ENCODE results near the gene CHL1. TPM values are rescaled to one million over a fixed set of nuclear protein-coding genes. Genes with fewer than 3 reads are reported as not detected.

CHL1 gene
- total RNA-seq, 1 donor: 3.6 TPM

DNA sequence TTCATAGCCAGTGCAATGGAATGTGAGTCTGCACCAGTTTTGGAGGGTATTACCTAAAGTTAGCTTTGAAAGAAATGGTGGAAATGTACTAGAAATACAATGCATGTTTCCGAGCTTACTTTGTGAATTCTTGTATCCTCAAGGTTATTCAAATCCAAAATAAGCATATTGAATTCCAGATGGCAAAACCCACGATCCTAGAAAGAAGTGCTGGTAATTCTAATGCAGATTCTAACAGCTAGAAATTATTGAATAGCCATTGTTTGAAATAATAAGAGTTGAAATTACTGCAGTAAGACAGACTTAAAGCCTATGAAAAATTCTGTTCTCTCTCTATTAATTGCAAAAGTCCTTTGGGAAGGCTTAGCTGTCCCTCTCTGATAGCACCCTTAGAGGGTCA is 258.4 kb downstream of the CHL1 start:
- Histone ChIP-seq H3K4me2 (ENCODE audit: insufficient read depth, low read length) (no peak overlapping the region), H3K79me2 (ENCODE audit: insufficient read depth, low read length) (no peaks in the 10 kb centered on the region), H2AFZ (ENCODE audit: low read length) (no peak overlapping the region), H3K27ac (ENCODE audit: low read depth, low read length) (no peak overlapping the region), H4K20me1 (ENCODE audit: insufficient read depth, low read length) (no peaks in the 10 kb centered on the region), H3K27me3 (ENCODE audit: insufficient read depth, low read length) (no peaks in the 10 kb centered on the region), H3K36me3 (ENCODE audit: insufficient read depth, low read length) (no peaks in the 10 kb centered on the region), H3K4me1 (ENCODE audit: insufficient read depth, low read length) (no peaks in the 10 kb centered on the region), H3K9me3 (ENCODE audit: low read depth, low read length) (peaks cover 7% of the 10 kb centered on the region), H3K4me3 (ENCODE audit: insufficient read depth, low read length) (no peak overlapping the region)
- TF ChIP-seq, protein P1, sequence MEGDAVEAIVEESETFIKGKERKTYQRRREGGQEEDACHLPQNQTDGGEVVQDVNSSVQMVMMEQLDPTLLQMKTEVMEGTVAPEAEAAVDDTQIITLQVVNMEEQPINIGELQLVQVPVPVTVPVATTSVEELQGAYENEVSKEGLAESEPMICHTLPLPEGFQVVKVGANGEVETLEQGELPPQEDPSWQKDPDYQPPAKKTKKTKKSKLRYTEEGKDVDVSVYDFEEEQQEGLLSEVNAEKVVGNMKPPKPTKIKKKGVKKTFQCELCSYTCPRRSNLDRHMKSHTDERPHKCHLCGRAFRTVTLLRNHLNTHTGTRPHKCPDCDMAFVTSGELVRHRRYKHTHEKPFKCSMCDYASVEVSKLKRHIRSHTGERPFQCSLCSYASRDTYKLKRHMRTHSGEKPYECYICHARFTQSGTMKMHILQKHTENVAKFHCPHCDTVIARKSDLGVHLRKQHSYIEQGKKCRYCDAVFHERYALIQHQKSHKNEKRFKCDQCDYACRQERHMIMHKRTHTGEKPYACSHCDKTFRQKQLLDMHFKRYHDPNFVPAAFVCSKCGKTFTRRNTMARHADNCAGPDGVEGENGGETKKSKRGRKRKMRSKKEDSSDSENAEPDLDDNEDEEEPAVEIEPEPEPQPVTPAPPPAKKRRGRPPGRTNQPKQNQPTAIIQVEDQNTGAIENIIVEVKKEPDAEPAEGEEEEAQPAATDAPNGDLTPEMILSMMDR (IDR thresholded peaks at IDR 0.05; ENCODE audit: extremely low read depth, low read depth, low read length): no peak
- no peak for DNase-seq (ENCODE audit: insufficient read length, low spot score, missing footprints)

GRCh38 chr3:458124-458523 is 261.6 kb downstream of the CHL1 start:
- no peak overlapping the region for H3K4me2 ChIP-seq (ENCODE audit: insufficient read depth, low read length)
- no peaks in the 10 kb centered on the region for H3K27me3 ChIP-seq (ENCODE audit: insufficient read depth, low read length)
- TF ChIP-seq, protein P1 (IDR thresholded peaks at IDR 0.05; ENCODE audit: extremely low read depth, low read depth, low read length): no peak
- peaks cover 6% of the 10 kb centered on the region for H3K9me3 ChIP-seq (ENCODE audit: low read depth, low read length)
- H3K4me3 ChIP-seq (ENCODE audit: insufficient read depth, low read length): no peak overlapping the region
- no peak overlapping the region for H3K27ac ChIP-seq (ENCODE audit: low read depth, low read length)
- H4K20me1 ChIP-seq (ENCODE audit: insufficient read depth, low read length): no peaks in the 10 kb centered on the region
- DNase-seq (ENCODE audit: insufficient read length, low spot score, missing footprints): no peak
- no peaks in the 10 kb centered on the region for H3K4me1 ChIP-seq (ENCODE audit: insufficient read depth, low read length)
- H2AFZ ChIP-seq (ENCODE audit: low read length): no peak overlapping the region
- H3K79me2 ChIP-seq (ENCODE audit: insufficient read depth, low read length): no peaks in the 10 kb centered on the region
- no peaks in the 10 kb centered on the region for H3K36me3 ChIP-seq (ENCODE audit: insufficient read depth, low read length)

DNA sequence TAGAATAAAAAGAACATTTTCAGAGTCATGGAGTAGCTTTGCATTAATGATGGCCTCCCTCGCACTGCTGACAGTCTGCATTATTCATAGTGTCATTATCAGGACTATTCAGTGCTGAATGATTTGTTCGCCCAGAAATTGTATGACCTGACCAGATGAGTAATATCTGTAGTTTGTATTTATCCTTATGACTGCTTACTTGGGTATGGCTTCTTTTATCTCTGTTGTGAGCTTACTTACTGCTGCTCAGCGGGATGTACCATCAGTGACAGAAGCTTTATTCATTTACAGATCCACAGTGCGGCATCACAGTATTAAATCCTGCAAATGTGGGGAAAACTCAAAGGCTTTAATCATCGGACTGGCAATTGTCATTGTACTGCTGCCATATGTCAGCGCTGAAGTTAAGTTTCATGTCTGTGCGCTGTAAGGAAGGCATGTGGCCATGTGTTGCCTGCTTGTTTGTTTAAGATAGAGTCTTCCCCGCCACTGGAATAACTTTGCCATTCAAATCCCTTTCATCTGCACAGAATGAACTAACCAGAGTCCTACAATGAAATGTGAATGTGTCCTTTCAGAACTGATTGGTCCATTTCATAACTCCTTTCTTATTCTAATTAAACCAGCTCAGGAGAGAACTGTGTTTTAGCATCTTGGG is 262.2 kb downstream of the CHL1 start:
- H3K36me3 ChIP-seq (ENCODE audit: insufficient read depth, low read length): no peaks in the 10 kb centered on the region
- H4K20me1 ChIP-seq (ENCODE audit: insufficient read depth, low read length): no peaks in the 10 kb centered on the region
- TF ChIP-seq, protein P1 (IDR thresholded peaks at IDR 0.05; ENCODE audit: extremely low read depth, low read depth, low read length): no peak
- no peak overlapping the region for H2AFZ ChIP-seq (ENCODE audit: low read length)
- H3K79me2 ChIP-seq (ENCODE audit: insufficient read depth, low read length): no peaks in the 10 kb centered on the region
- no peak overlapping the region for H3K4me2 ChIP-seq (ENCODE audit: insufficient read depth, low read length)
- no peaks in the 10 kb centered on the region for H3K27me3 ChIP-seq (ENCODE audit: insufficient read depth, low read length)
- no peak for DNase-seq (ENCODE audit: insufficient read length, low spot score, missing footprints)
- H3K9me3 ChIP-seq (ENCODE audit: low read depth, low read length): peaks cover 4% of the 10 kb centered on the region
- no peak overlapping the region for H3K27ac ChIP-seq (ENCODE audit: low read depth, low read length)
- no peak overlapping the region for H3K4me3 ChIP-seq (ENCODE audit: insufficient read depth, low read length)
- H3K4me1 ChIP-seq (ENCODE audit: insufficient read depth, low read length): no peaks in the 10 kb centered on the region

Small RNA genes lying within 50 kb of the gene (small RNA-seq; reads per million reads assigned to genes)
- not detected for gene RNU6-1194P
